Measurements from ENCODE around the gene GTF3C1.

DNA sequence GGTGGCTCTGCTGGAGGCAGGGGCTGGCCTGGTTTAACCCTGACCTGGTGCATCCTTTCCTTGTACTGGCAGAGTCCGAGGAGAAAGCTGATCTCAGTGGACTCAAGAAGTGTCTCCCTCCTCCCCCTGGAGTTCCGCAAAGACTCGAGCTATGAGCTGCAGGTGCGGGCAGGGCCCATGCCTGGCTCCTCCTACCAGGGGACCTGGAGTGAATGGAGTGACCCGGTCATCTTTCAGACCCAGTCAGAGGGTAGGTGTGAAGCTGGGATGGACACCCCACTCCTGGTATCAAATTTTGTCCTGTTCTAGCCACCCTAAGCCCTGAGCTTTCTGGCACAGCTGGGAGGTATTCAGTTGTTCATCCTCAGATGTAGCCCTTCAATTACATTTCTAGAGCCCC, 105.2 kb downstream of the GTF3C1 start:
- TF ChIP-seq, protein P1, sequence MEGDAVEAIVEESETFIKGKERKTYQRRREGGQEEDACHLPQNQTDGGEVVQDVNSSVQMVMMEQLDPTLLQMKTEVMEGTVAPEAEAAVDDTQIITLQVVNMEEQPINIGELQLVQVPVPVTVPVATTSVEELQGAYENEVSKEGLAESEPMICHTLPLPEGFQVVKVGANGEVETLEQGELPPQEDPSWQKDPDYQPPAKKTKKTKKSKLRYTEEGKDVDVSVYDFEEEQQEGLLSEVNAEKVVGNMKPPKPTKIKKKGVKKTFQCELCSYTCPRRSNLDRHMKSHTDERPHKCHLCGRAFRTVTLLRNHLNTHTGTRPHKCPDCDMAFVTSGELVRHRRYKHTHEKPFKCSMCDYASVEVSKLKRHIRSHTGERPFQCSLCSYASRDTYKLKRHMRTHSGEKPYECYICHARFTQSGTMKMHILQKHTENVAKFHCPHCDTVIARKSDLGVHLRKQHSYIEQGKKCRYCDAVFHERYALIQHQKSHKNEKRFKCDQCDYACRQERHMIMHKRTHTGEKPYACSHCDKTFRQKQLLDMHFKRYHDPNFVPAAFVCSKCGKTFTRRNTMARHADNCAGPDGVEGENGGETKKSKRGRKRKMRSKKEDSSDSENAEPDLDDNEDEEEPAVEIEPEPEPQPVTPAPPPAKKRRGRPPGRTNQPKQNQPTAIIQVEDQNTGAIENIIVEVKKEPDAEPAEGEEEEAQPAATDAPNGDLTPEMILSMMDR (IDR thresholded peaks at IDR 0.05): no peak
- no peak for TF ChIP-seq POLR2A (IDR thresholded peaks at IDR 0.05)
